HG03095 (cell line): ENCODE data around the gene CALD1.
A peak's percentile ranks its signal among the peaks of the same experiment; 100 is the strongest.

Source experiments
- ATAC-seq: cut with Tn5 transposase; IDR thresholded peaks from one replicate; pipeline ENCODE4 v1.9.1; 2021; ENCODE audit warnings: moderate library complexity; ENCODE audit not compliant: unreplicated experiment

CALD1 gene

DNA sequence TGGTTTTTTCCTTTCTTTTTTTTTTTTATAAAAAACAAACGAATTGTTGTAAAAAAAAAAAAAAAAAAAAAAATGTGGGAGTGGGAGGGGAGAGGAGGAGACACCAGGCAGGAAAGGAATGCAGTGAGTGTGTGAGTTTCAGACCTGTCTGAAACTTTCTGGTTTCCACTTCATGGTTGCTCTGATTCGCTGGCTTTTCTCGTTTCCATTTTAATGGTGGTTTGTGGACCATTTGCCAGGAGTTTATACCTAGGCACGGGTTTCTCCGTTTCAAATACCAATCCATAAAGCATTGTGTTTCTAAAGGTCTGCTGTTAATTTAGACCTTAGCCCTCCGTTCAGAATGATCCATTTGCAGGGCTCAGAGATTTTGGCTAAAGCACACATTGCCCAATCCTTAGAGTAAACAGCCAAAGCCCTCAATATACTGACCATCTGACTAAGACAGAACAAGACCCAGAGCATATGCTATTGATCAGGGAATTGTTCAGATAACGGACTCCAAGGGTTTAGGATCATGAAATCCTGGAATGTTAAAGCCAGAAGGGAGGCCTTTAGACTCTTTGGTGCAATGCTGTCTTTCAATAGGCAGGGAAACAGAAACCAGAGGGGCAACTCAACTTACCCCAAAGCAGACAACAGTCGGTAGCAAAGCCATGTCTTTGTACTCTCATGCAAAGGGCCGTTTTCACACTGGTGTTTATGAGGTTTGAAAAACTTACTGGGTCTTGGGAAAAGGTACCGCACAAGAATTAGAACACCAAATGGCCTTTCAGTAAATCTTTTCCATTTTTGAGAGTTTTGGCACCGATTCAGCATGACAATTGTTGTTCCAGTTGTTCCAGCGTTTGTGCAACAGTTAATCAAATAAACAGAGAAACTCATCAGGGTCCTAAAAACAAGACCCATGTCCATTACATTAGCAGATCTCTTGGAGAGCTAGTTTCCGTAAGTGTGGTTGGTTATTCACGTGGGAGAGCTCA, 112.6 kb downstream of the CALD1 start:
- no peak for ATAC-seq

DNA sequence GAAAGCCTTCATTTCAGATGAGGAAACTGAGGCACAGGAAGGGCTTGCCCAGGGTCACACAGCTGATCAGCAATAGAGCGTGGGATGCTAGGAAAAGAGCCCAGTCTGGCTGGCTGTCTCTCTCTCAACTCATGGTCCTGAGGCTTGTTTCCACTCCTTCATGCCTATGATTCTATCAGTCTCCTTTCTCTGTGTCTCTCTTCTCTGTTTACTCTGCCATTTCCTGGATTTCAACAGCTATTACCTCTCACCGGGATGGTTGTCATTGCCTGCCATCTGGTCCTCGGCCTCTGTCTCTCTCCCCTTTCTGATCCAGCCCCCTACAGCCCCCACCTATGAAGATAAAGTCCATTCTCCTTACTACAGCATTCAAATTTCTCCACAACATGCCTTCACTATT, 113.5 kb downstream of the CALD1 start:
- ATAC-seq = no peak

DNA sequence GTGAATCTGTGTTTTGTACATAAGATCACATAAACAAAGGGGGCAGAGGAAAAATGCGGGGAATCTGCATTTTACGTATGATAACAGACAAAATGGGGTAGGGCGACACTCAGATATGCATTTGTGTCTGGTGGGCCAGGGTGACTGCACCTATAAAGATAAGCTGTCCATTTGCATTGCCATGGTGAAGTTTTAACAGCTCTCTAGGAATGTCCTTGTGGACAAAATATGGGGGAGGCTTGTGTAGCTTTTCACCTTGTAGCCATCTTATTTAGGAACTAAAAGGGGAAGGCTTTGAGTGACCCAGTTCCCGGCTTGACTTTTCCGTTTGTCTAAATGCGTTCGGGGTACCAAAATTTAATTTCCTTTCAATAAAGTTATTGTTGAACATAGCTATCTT, 114.5 kb downstream of the CALD1 start:
- ATAC-seq = no peak

DNA sequence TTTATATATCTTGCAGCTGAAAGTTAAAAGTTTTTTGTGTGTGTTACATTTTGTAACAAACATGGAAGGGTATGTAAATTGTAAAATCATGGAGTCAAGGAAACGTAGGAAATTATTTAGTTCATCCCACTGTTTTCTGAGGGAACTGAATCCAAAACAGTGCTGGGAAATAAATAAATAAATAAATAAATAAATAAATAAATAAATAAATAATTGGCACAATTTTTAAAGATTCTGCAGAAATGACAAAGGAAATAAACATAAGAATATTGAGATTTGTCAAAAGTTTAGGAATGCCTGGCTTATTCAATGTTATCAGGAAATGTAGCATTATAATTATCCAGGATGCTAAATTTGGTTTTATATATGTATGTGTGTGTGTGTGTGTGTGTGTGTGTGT, 115.5 kb downstream of the CALD1 start:
- ATAC-seq = no peak

DNA sequence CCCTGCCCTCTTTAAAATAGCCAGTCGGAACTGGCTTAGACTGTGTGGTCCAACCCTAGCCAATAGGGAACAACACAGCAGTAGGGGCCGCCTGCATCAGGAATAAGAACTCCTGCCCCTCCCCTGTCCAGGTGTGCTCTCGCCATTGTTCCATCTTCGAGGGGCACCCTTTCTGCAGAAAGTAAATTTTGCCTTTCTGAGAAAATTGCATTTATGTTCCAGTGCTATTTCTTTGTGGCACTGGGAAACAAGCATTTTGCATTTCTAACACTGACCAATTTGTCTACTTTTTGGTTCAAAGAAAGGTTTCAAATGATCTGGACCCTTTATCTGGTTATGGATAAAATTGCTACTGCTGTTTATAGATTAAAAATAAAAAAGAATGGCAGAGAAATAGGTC, 116.6 kb downstream of the CALD1 start:
- ATAC-seq = no peak

DNA sequence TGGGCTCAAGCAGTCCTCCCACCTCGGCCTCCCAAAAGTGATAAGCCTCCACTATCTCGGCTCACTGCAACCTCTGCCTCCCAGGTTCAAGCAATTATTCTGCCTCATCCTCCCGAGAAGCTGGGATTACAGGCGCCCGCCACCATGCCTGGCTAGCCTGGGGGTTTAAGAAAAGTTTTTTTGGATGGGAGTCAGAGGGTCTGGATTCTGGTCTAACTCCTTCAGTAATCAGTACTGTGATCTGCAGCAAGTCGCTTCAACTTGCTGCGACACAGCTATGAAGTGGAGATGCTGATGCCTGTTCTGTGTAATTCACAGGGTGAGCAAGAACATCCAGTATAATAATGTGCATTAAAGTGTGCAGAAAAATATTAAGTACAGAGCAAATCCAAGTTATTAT, 118.5 kb downstream of the CALD1 start:
- ATAC-seq = no peak

DNA sequence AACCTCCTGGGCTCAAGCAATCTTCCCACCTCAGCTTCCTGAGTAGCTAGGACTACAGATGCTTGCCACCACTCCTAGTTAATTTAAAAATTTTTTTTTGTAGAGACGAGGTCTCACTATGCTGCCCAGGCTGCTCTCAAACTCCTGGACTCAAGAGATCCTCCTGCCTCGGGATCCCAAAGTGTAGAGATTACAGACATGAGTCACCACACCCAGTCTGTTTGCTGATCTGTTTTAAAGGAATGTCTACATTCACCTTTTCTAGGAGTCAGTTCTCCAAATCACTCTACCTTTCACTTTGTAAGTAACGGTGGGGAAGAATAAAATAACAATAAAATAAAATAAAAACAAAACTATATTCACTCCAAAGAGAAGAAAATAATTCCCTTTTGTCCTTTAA, 120.3 kb downstream of the CALD1 start:
- no peak for ATAC-seq

DNA sequence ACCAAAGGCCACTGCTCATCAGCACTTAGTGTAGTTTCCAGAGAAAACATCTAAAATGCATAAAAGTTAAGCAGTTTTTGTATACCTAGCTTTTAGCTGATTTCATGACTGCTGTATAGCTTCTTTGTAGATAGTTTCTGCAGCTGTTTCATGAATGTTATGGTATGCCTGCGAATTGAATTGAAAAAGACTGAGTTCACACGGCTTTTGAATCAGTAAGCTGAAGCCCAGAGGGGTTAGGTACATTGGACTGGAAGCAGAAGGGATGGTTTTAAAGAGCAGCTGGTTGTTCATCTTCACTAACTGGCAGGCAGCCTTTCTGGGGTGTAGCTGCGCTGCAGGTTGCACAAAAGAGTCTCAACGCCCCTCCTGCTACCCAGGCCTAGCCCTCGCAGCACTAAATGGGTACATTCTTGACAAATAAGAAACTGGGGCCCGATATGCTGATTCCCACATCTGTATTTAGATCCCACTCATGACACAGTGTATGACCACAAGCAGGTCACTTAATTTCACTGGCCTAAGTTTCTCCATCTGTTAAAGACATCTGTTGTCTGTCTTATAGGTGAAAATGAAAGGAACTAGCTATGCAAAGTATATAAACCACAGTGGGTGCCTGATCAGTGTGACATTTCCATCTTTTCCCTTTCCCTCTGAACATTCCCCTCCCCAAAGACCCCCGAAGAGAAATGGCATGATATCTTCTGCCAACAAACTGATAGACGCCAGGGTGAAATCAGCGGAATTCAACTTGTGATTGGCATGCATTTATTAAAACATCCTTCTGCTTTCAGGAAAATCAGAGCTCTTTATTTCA, 120.9 kb downstream of the CALD1 start:
- peak; percentile 85 for ATAC-seq

DNA sequence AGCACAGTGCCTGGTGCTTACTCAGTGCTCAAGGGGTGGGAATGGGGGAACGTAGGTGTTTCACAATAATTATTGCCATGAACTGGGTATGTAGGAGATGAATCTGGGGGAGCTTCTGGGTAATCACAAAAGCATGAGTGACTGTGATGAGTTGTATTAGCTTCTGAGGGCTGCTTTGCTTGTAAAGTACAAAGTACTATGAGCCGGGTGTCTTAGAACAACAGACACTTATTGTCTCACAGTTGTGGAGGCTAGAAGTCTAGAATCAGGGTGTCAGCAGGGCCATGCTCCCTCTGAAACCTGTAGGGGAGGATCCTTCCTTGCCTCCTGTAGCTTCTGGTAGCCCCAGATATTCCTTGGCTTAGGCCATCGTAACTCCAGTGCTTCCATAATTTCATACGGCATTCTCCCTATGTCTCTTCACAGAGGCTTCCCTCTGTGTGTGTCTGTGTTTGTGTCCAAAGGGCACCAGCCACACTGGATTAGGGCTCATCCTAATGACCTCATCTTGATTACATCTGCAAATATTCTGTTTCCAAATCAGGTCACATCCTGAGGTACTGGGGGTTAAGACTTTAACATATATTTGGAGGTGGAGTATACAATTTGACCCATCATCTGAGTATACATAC, 122.1 kb downstream of the CALD1 start:
- ATAC-seq = no peak

DNA sequence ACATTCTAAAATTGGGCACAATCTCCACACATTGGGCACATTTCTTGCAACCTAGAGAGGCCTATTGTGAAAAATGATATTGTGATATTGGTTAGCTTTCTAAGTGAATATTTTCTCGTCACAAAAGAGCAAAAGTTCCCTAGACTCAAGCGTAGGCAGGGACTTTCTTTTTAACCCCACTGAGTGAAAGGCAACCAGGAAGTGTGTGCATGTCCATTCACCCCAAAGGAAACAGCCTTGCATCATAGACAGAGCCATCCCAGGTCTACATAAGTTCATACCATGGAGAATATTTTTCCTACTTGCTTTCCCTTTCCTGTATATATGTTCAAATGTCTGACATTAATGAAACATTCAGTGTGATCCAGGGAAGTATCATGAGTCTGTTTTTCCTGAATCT, 122.6 kb downstream of the CALD1 start:
- ATAC-seq = no peak

DNA sequence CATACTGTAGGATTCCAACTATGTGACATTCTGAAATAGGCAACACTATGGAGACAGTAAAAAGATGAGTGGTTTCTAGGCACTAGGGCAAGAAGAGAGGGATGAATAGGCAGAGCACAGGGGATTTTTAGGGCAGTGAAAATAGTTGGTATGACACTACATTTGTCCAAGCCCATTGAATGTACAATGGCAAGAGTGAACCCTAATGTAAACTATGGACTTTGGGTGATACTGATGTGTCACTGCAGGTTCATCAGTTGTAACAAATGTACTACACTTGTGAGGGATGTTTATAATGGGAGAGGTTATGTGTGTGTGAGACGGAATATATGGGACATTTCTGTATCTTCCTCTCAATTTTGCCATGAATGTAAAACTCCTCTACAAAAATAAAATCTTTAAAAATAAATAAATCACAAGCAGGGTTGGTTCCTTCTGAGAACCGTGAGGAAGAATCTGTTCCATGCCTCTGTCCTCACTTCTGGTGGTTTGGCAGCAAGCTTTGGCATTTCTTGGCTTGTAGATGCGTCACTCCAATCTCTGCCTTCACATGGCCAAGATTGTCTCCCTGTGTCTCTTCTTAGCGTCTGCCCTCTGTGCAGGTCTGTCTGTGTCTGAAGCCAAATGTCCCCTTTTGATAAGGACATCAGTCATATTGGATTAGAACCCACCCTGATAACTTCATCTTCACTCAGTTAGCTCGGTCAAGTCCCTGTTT, 123.8 kb downstream of the CALD1 start:
- ATAC-seq = no peak

DNA sequence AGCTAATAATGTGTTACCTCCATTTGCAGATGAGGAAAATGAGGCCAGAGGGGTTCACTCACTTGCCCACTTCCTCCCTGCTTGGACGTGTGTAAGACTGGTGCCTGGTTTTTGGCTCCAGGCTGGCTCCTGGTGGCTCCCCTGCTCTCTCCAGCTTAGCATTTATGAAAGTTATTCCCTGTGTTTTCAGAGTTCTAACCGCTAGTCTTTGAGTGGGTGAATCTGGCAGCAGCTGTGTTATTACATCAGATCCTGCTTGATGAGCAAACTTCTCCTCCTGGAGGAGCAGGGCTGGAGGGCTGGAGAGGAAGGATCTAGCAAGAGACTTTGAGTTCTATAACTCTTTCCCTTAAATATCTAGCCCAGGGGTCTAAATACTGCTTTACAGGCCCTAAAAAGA, 125.9 kb downstream of the CALD1 start:
- ATAC-seq = no peak

DNA sequence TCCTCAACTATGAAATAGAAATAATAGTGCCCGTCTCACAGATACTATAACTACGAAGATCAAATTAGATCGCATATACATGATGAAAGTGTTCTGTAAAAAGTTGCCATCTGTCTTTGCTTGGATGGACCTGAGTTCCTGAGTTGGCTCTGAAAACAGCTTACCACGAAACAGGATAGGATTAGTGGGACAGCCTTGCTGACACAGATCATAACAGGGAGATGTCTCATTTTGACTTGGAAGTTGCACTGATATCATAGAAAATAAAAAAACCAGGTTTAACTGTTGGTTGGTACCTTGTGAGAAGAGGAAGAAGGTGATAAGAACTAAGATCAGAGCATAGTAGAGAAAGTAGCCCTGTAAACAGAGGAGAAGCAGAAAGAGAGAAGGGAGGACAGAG, 127.6 kb downstream of the CALD1 start:
- no peak for ATAC-seq

DNA sequence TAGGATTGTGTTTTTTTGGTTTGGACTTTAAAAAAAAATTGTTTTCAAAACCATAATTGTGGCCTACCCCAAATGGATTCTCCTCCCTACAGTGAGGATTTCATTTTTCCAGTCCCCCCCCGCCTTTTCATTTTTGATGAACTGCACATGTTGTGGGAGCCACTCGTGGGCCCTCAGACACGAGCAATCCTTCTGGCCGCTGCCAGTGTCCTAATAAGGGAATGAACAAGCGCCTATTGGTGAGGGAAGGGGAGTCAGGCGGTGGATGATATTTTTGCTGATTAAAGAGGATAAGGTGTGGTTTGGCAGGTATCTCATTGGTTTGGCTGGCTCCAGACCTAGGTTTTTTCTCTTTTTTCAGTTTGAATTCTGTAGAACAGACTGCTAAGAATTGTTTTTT, 128.2 kb downstream of the CALD1 start:
- no peak for ATAC-seq

DNA sequence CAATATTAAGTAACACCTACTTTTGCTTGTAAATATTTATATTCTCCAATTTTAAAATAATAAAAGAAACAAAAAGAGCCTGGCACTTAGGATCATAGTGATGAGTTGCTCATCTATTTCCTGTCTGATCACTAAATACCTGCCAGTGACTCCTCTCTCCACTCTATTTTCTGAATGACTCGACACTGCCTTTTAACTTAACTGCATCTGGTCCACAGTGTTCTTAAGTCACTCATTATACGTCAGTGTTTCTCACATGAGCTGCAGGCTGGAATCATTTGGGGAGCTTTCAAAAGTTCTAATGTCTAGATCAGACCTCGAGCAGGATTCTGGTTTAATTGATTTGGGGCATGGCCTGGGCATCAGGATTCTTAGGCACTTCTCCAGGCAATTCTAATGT, 128.9 kb downstream of the CALD1 start:
- ATAC-seq = peak; percentile 55

DNA sequence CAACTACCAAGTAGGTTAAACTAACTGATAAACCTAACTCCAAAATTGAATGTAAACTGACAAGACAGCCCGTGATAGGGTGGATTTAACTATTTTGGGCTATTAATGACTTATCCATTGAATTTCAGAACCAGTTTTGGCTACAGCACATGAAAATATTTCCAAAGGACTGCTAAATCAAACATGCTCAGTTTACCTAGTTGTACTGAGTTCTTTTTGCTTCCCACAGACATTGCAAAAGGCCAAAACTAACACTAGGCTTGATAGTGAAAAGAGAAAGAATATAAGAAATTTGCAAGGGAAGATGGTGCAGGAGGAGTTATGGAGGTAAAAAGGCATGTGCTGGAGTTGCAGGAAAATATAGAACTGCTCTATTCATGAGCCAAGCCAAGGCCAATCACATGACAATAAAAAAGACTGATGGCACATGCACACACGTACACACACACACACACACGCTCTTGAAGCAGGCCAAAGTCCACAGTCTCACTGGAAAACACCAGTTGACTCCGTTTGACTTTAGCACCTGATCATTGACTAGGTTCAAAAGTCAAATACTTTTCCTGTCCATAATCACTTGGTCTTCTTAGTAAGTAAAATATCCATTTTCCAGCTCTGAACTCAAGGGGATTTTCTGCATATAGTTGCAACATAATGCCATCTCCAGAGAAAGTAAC, 130.9 kb downstream of the CALD1 start:
- no peak for ATAC-seq

DNA sequence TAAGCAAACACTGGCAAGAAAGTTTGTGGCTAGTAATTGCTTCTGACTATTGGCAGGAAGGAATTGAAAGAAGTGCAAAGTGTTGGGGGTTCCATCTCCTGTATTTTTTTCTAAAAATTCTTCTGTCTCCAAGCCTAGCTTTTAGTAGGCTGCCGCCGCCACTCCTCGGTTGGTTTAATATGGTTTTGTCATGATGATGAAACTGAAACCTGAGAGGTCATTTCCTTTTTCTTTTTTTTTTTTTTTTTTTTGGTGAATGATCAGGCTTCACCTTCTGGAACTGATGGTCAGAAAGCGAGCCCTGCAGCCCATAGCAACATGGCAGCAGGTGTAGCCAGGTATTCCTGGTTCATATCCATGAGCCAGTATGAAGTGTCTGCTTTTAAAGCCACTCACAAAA, 131.5 kb downstream of the CALD1 start:
- no peak for ATAC-seq

DNA sequence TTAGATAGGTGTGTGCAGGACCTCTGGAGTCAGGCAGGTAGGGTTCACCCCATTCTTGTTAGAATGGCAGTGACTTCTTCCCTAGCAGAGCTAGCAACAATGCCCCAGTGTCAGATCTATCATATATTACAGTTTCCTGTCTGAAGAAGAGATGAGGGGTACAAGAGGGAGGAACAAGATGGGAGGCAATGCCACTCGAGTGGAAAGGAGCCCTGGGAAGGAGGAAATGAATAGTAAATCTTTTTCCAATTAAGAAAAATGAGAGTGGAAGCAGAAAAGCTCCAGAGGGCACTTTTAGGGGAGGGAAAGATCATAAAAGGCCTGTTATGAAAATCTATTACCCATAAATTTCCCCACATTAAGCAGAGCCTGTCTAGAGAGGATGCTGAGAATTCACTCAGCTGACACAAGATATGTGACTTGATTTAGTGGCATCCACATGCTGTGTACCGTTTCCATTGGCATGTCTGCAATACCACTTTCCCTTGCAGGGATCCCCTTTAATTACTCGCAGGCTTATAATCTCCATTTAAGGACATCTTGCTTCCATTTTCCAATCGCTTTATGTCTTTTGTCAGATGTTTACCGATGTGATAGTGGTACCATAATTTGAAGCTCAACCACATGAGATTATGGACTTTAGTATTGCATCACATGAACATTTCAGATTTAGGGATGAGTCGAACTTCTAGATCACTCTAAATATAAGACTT, 136.9 kb downstream of the CALD1 start:
- no peak for ATAC-seq

DNA sequence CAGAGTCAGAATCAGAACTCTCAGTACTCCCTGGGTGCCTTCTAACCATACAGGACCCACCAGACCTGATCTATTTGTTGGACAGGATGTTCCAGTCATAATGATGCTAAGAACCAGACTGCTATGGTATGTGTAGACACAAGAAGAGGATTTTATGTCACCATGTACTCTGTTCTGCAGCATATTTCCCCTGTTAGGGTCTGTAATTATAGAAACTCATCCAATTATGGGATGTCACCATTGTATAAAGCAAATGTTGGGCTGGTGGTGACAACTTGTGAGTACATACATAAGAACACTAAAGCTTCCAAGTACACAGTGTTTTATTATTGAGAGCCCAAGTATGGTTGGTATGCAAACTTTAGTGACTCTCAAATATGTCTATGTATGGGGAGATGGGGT, 139.8 kb downstream of the CALD1 start:
- ATAC-seq = peak; percentile 62
